Measurements from ENCODE around the gene RNASE9.
"Not testable (repeated sequence)": the region's sequence is repeated elsewhere in the genome, so short reads cannot be mapped to it uniquely, and the experiment has no call there.

Gene RNASE9

GRCh38 chr14:20506752-20507151 lies 54.1 kb downstream of the RNASE9 start:
- H3K36me3 ChIP-seq (ENCODE audit: control insufficient read depth, insufficient read depth, low read length); H3K9ac ChIP-seq (ENCODE audit: low read length); H3K4me3 ChIP-seq (ENCODE audit: low read length); H3K9me3 ChIP-seq (ENCODE audit: control insufficient read depth, low read length); H3K4me1 ChIP-seq (ENCODE audit: control insufficient read depth, insufficient read depth, low read length); H3K27me3 ChIP-seq (ENCODE audit: control insufficient read depth, insufficient read depth, low read length): not testable (repeated sequence)

- H3K36me3 ChIP-seq (ENCODE audit: control insufficient read depth, insufficient read depth, low read length); H3K27me3 ChIP-seq (ENCODE audit: control insufficient read depth, insufficient read depth, low read length); H3K9ac ChIP-seq (ENCODE audit: low read length); H3K4me3 ChIP-seq (ENCODE audit: low read length); H3K4me1 ChIP-seq (ENCODE audit: control insufficient read depth, insufficient read depth, low read length); H3K9me3 ChIP-seq (ENCODE audit: control insufficient read depth, low read length): not testable (repeated sequence)
Observed at GRCh38 chr14:20506276-20506675, 54.6 kb downstream of the RNASE9 start.

Data from mucosa of stomach (tissue), 1 donor.